ENCODE data around the gene RUNX2.

The RUNX2 gene

DNA sequence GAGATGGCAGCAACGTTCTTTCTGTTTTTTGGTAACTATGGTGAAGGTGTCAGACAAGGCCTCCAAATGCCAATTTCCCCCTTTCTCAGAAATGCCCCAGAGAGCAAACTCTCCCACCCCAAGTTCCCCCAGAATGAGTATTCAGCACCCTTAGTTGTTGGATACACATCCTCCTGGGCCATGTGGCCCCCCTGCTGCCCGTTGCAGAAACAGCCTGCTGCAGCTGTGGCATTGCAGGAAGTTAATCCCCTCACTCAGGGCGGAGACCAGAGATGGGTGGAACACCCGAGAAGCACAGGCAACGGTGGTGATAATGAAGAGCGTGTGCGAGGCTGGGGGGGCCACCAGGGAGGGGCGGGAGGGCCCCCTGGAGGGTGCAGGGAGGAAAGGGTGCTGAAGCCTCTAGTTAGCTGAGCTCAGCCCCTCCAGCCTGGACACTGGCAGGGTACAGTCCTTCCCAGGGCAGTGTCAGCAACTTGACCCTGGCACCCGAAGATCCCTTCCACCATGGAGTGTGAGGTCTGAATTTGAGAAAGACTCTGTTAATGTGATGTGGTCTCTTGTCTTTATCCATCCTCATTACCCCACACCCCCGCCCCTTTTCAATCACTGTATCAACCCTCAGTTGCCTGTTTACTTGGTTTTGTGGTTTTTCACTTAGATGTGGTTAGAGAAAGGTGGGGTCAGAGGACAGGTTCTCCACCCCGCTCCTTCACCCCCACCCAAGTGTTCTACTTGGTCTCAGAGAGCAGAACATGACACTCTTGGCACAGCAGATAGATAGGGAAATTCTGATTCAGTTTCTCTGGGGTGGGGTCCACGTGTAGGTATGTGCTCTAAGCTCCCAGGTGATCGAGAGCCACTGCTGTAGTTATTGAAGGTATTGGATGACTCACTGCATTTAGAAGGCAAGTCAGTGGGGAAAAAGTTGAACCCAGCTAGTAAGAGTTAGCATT is 258.4 kb downstream of the RUNX2 start:
- peak in 2 of 3 experiments; percentile 19 to 36 for DNase-seq (ENCODE audit: low read depth in 3 of 3)

DNA sequence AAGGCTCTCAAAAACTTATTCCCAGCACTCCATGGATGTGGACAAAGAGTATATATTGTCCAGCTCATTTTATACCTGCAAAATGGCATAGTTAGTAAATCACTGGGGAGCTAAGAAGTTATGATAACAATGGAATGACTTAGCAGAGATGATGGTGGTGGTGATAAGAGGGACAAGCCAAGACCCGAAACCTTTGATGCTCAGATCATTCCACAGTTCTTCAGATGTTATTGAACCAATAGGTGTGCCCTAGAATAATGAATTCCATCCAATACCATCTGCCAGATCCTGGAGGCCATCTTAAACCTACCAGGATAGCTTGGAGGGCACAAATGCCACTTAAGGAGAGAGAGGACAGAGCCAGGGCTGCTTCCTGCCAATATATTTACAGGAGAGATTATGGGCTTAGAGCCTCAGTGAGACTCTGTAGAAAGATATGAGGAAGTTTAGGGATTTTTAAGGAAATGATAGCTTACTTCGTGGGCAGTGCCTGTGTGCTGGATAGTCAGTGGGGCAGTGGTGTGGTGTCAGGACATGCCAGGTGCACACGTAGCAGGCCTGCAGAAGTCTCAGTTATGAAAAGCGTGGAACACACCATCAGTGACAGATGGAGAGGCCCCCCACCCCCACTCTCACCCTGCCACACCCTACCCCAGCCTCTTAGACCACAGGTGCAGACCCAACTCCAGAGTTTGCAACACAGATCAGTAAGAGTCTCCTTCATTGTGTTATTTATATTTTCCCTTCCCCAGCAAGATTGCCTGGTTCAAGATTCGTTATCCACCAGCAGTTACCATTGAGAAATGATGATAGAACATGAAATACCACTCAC is 259.3 kb downstream of the RUNX2 start:
- no peak for DNase-seq (ENCODE audit: low read depth in 3 of 3)

DNA sequence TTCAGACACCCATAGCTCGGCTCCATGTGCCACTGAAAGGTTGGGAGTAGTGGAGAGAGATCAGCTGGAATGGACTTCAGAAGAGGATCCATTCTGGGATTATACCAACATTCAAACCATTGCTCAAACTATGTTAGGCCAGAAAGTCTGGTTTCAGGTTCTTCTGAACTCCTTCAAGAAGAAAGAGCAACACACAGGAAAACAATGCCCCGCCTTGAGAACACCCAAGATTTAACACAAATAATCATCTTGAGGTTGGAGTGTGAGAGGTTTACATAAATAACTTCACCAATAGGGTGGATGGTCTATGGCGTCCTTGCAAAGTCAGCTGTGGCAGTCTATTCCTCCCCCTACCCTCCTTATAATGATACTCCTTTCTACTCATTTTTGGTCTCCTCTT is 261.2 kb downstream of the RUNX2 start:
- DNase-seq (ENCODE audit: low read depth in 3 of 3): no peak

- DNase-seq (ENCODE audit: low read depth in 3 of 3): no peak
These were observed 262.1 kb downstream of the RUNX2 start for GRCh38 chr6:45590226-45590625.

- DNase-seq (ENCODE audit: low read depth in 3 of 3): no peak
These were observed 262.6 kb downstream of the RUNX2 start for GRCh38 chr6:45590696-45591184.

GRCh38 chr6:45591306-45591705 is 263.2 kb downstream of the RUNX2 start:
- DNase-seq (ENCODE audit: low read depth in 3 of 3): no peak

DNA sequence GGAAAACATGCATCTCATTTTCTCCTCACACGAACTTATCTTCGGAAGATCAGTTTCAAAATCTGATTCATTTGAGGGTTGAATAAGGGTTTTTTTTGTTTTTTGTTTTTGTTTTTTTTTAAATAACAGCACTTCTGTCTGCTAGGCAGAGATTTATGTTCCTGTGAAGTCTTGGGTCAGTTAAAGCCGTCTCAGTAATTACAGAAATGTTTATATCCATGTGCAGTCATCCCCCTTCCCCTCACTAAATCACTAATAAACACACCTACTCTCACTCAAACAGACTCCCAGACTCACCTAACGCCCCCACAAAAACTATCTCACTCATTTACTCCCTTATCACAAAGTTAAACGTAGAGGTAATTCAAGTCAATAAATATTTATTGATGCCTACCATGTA is 263.8 kb downstream of the RUNX2 start:
- no peak for DNase-seq (ENCODE audit: low read depth in 3 of 3)

DNA sequence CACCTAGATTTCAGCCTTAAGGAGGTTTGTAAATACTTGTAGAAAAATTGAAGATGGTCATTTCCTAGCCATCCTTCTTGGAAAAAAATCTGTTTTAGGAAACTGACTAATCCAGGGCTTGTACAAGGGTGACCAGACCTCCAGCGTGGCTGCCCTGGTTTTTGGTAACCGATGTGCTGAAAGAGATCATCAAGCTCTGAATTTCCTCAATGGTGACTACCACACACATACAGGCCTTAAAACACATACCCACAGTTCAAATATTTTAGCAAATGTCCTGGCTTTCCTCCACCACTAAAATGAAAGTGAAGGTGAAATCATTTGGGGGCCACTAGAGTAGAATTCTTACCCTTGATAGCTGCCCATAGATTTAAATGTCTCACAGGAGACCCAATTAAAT is 264.9 kb downstream of the RUNX2 start:
- DNase-seq (ENCODE audit: low read depth in 3 of 3): no peak

GRCh38 chr6:45595010-45595851 is 267.1 kb downstream of the RUNX2 start:
- no peak for DNase-seq (ENCODE audit: low read depth in 3 of 3)

GRCh38 chr6:45597424-45597823 is 269.3 kb downstream of the RUNX2 start:
- no peak for DNase-seq (ENCODE audit: low read depth in 3 of 3)

- DNase-seq (ENCODE audit: low read depth in 3 of 3): no peak
These were observed 270.9 kb downstream of the RUNX2 start for GRCh38 chr6:45599053-45599452.

GRCh38 chr6:45605971-45606370 is 277.8 kb downstream of the RUNX2 start:
- DNase-seq (ENCODE audit: low read depth in 3 of 3): no peak

DNA sequence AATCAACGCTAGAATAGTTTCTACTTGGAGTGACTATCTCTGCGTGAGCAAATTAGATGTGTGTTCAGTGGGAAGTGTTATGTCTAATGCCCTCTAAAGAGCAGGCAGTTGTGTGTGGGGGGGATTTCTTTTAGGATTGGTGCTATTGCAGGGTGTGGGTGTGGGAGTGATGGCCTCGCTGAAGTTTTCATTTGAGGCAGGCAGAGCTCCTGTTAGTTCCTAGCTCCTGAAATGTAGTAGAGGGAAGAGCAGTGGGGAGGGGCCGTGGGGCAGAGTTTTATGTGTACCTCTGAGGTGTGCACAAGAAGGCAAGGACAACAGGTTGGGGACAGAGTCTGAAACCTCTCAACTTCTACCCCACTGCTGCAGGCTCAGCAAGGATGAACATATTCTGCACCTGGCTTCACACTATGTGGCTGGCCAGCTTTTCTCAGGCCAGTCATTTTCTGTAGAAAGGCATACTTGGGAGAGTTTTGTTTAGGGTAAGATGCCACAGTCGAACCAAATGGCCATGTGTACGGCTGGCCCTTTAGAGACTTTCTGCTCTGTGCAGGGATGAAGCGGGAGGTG is 278.8 kb downstream of the RUNX2 start:
- DNase-seq (ENCODE audit: low read depth in 3 of 3): no peak

- DNase-seq (ENCODE audit: low read depth in 3 of 3): no peak
These were observed 279.7 kb downstream of the RUNX2 start for GRCh38 chr6:45607798-45608197.

GRCh38 chr6:45608252-45608913 is 280.3 kb downstream of the RUNX2 start:
- no peak for DNase-seq (ENCODE audit: low read depth in 3 of 3)

DNA sequence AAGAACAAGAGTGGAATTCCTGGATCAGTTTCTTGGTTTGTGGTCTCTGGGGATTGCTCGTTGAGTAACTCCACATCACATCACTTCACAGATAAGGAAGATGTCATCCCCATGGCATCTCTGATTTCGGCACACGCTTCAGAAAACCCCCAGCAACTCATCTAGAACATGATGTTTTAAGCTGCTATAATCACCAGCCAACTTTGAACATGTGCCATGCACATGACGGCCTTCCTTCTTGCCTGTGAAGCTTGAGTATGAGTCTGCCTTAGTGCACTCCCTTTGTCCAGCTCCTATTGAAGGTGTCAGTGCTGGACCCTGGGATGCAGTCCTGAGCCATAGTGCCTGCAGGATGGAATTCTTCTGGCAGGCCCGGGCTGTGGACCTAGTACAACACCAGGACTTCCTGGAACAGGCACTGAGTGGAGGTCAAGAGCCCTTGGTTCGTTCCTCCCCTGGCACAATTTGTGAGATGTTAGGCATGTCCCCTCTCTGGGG is 281.1 kb downstream of the RUNX2 start:
- DNase-seq (ENCODE audit: low read depth in 3 of 3): no peak

DNA sequence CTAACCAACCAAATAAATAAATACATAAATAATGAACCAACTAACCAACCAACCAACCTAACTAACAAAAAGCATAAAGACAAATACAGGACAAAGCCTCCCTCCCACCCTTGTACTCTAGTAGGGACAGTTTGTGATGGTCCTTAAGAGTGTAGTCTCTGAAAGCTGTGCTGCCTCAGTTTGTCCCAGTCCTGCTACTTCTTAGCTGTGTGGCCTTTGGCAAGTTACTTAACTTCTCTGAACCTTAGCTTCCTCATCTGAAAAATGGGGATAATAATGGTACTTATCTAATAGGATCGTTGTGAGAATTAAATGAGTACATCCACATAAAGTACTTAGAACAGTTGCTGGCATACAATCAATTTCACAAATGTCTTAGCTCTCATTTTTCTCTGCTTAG is 282.2 kb downstream of the RUNX2 start:
- no peak for DNase-seq (ENCODE audit: low read depth in 3 of 3)

DNA sequence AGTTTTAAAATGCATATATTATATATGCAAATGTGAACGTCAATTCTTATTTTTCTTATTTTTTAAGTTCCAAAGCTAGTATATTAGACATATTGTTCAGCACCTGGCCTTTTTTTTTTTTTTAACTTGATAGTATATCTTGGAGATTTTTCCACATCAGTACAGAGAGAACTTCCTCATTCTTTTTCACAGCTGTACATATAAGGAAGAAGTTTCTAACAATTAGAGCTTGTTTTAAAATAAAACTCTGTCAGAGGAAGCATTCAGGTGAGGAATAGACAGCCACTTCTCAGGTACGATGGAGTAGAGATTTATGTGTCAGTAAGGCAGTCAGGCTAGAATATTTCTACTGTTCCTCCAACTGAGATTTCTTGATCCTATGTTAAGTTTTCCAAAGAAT is 282.7 kb downstream of the RUNX2 start:
- no peak for DNase-seq (ENCODE audit: low read depth in 3 of 3)

DNA sequence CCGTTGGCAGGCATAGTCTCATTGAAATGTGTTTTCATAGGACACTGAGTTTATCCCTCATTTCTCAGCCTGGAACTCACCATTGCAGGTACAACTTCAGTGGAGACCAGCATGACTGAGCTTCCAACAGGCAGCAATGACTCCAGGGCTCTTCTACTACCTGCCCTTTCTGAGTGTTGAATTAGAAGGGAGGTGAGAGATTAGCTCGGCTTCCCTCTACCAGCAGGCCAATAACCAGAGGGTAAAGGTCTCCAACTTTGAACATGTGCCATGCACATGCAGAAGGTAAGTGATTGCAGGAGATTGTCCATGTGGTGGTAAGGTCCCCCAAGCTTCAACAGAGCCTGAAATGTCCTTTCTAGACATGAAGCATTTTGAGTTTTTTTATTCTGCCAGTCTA is 283.4 kb downstream of the RUNX2 start:
- DNase-seq (ENCODE audit: low read depth in 3 of 3): no peak

DNA sequence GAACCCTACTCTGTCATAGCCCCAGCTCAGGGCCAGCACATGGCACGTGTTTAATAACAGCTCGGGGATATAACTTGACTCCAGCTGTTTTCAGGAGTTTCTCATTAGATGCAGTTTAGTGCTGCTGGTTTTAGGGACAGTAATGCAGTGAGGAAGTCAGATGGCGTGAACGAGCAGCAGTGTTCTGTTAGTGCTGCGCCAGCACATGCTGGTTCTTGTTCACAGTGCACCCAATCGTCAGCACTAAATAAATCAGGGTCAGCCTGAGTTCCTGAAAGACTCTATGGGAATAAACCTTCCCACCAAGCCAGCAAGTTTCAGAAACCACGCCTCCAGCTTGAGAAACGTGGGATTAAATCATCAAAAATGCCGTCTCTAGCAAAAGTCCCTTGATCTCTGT is 285.5 kb downstream of the RUNX2 start:
- DNase-seq (ENCODE audit: low read depth in 3 of 3): no peak

Data from stimulated activated CD4-positive, alpha-beta T cell treated with anti-CD3 and anti-CD28 coated beads, TNF-alpha, amount 100 ng/mL, for 4 hours (primary cell).